IMR-90 (cell line): ENCODE data around the gene FAM83G. TPM values are rescaled to one million over a fixed set of nuclear protein-coding genes. Genes with fewer than 3 reads are reported as not detected.
"Not testable (repeated sequence)": the region's sequence is repeated elsewhere in the genome, so short reads cannot be mapped to it uniquely, and the experiment has no call there.

ENCODE experiments used
- ATAC-seq: fragments of 200-7000 bp; cut with Tn5 transposase; 2 replicates; pipeline ENCODE4 v1.9.1; 2020; ENCODE audit warnings: low read depth, mild to moderate bottlenecking, moderate library complexity
- BruUV-seq: library from RNA; stranded (reverse); fragments of 400-500 nt; replicated peaks from 2 replicates; lab custom pipeline; 2021; lab: Mats Ljungman, UMichigan
- CTCF ChIA-PET: fragments of 300-600 bp; formaldehyde crosslinking; extraction: SDS; loops from one replicate; lab custom pipeline; 2021; ENCODE audit warnings: antibody characterized with exemption; lab: Yijun Ruan, JAX
- POLR2A ChIA-PET: fragments of 300-600 bp; sonication (Branson Sonifier 250); formaldehyde crosslinking; loops from one replicate; lab custom pipeline; 2022; ENCODE audit warnings: antibody characterized with exemption; ENCODE audit not compliant: unreplicated experiment; lab: Charles Lee
- DNase-seq: peaks from one replicate; pipeline ENCODE4 v3.0.0; 2013
- H2AFZ ChIP-seq: replicated peaks from 2 replicates; pipeline ENCODE3; 2013; ENCODE audit warnings: low read length, mild to moderate bottlenecking; ENCODE audit not compliant: poor library complexity
- H2AK5ac ChIP-seq: 2 replicates; pipeline ENCODE4 v1.6.1; 2013; ENCODE audit warnings: low read depth, low read length, inconsistent platforms
- H2AK9ac ChIP-seq: replicated peaks from 2 replicates; pipeline ENCODE3; 2013; ENCODE audit warnings: mild to moderate bottlenecking, low read depth, low read length, moderate library complexity; ENCODE audit not compliant: poor library complexity
- H2BK120ac ChIP-seq: 2 replicates; pipeline ENCODE4 v1.6.1; 2013; ENCODE audit warnings: low read depth, low read length, inconsistent platforms
- H2BK15ac ChIP-seq: 3 replicates; pipeline ENCODE4 v1.6.1; 2013; ENCODE audit warnings: low read depth, low read length, inconsistent platforms
- H2BK20ac ChIP-seq: 2 replicates; pipeline ENCODE4 v1.6.1; 2013; ENCODE audit warnings: low read depth, mild to moderate bottlenecking, inconsistent platforms, low read length, moderate library complexity
- H2BK5ac ChIP-seq: 2 replicates; pipeline ENCODE4 v1.6.1; 2013; ENCODE audit warnings: mild to moderate bottlenecking, low read depth, low read length, inconsistent platforms; ENCODE audit not compliant: poor library complexity, severe bottlenecking
- H3K14ac ChIP-seq: replicated peaks from 2 replicates; pipeline ENCODE4 v1.6.1; 2013; ENCODE audit warnings: low read depth, low read length, inconsistent platforms
- H3K18ac ChIP-seq: 2 replicates; pipeline ENCODE4 v1.6.1; 2013; ENCODE audit warnings: low read depth, low read length, control low read depth
- H3K23ac ChIP-seq: 2 replicates; pipeline ENCODE4 v1.6.1; 2013; ENCODE audit warnings: low read depth, low read length, inconsistent platforms
- H3K27ac ChIP-seq: 2 replicates; pipeline ENCODE4 v1.5.1; 2013; ENCODE audit warnings: mild to moderate bottlenecking, control low read depth, low read length; ENCODE audit not compliant: insufficient read depth
- H3K27me3 ChIP-seq: 2 replicates; pipeline ENCODE4 v1.6.1; 2013; ENCODE audit warnings: low read length; ENCODE audit not compliant: control insufficient read depth, insufficient read depth
- H3K36me3 ChIP-seq: 2 replicates; pipeline ENCODE4 v1.6.1; 2013; ENCODE audit warnings: low read length, mixed read lengths; ENCODE audit not compliant: control insufficient read depth, insufficient read depth
- H3K4ac ChIP-seq: 2 replicates; pipeline ENCODE4 v1.6.1; 2013; ENCODE audit warnings: low read depth, low read length, inconsistent platforms
- H3K4me1 ChIP-seq: 2 replicates; pipeline ENCODE4 v1.6.1; 2013; ENCODE audit warnings: low read length, mixed read lengths; ENCODE audit not compliant: control insufficient read depth, insufficient read depth
- H3K4me2 ChIP-seq: 2 replicates; pipeline ENCODE4 v1.6.1; 2013; ENCODE audit warnings: low read depth, mild to moderate bottlenecking, control low read depth, low read length, moderate library complexity
- H3K4me3 ChIP-seq: 2 replicates; pipeline ENCODE4 v1.5.1; 2013; ENCODE audit warnings: low read depth, mild to moderate bottlenecking, control low read depth, low read length, moderate library complexity; ENCODE audit not compliant: insufficient read depth
- H3K56ac ChIP-seq: 2 replicates; pipeline ENCODE4 v1.6.1; 2013; ENCODE audit warnings: low read length, inconsistent platforms; ENCODE audit not compliant: insufficient read depth; ENCODE audit errors: extremely low read depth
- H3K79me1 ChIP-seq, 2 experiments: 2 replicates each; pipeline ENCODE4 v1.6.1; 2013; ENCODE audit warnings: low read length in 2 of 2, inconsistent platforms in 1 of 2, low read depth in 1 of 2
- H3K9ac ChIP-seq: 2 replicates; pipeline ENCODE4 v1.6.1; 2013; ENCODE audit warnings: low read depth, low read length, control low read depth
- H3K9me1 ChIP-seq: 2 replicates; pipeline ENCODE4 v1.6.1; 2013; ENCODE audit warnings: low read length, inconsistent platforms; ENCODE audit not compliant: insufficient read depth
- H3K9me3 ChIP-seq: 2 replicates; pipeline ENCODE4 v1.6.1; 2013; ENCODE audit warnings: low read length; ENCODE audit not compliant: control insufficient read depth, insufficient read depth
- H4K20me1 ChIP-seq: 2 replicates; pipeline ENCODE4 v1.6.1; 2013; ENCODE audit warnings: low read length, inconsistent platforms; ENCODE audit not compliant: insufficient read depth
- H4K5ac ChIP-seq: 2 replicates; pipeline ENCODE4 v1.6.1; 2013; ENCODE audit warnings: mild to moderate bottlenecking, low read depth, low read length, control low read depth
- H4K8ac ChIP-seq, 2 experiments: 2 replicates each; pipeline ENCODE4 v1.6.1; 2013; ENCODE audit warnings: low read depth in 2 of 2, low read length in 2 of 2, control low read depth in 1 of 2, inconsistent platforms in 1 of 2
- H4K91ac ChIP-seq: 2 replicates; pipeline ENCODE4 v1.6.1; 2013; ENCODE audit warnings: low read depth, low read length, inconsistent platforms; ENCODE audit not compliant: insufficient read depth
- WGBS, 2 experiments: methylation state at CpG; one replicate each; pipeline versions ENCODE4 v1.1.5 to v1.1.7; 2013; ENCODE audit warnings: missing lambda C conversion rate in 2 of 2; ENCODE audit not compliant: insufficient read length in 1 of 2; ENCODE audit errors: extremely low coverage in 2 of 2; 5-methylcytosine and 5-hydroxymethylcytosine counted together
- dilution Hi-C: fragments of 300-500 bp; cut with HindIII; formaldehyde crosslinking; loops from one replicate; pipeline ENCODE4 v1.14.3; 2018; ENCODE audit warnings: low sequenced_read_pairs; ENCODE audit not compliant: unreplicated experiment
- in situ Hi-C: fragments of 300-500 bp; cut with MboI; formaldehyde crosslinking; loops from 3 replicates; pipeline ENCODE4 v1.14.3; 2019; ENCODE audit warnings: low sequenced_read_pairs, inconsistent platforms, mixed read lengths
- intact Hi-C: fragments of 100-400 bp; cut with micrococcal nuclease; formaldehyde crosslinking; loops from 2 replicates; pipeline ENCODE4 v1.10.0; 2022
- polyA plus RNA-seq, 3 experiments: library from polyadenylated mRNA; depleted of rRNA; stranded (reverse); fragments of >200 nt; gene quantifications; 2 replicates each; pipeline ENCODE4 v1.2.3, GENCODE V29; 2012; ENCODE audit warnings: low replicate concordance in 1 of 3
- total RNA-seq: library from RNA; depleted of rRNA; stranded (reverse); fragments of >200 nt; gene quantifications from 2 replicates; pipeline ENCODE4 v1.2.3, GENCODE V29; 2012

FAM83G gene
- total and polyA plus RNA-seq, 2 of the 4 experiments (the other 2 are of a cell fraction): 9.5 to 12.6 TPM

- H3K23ac ChIP-seq, H3K36me3 ChIP-seq, H2AK5ac ChIP-seq, intact Hi-C loops, H2BK20ac ChIP-seq, H4K8ac ChIP-seq, H3K56ac ChIP-seq, dilution Hi-C loops, H3K9ac ChIP-seq, H3K27me3 ChIP-seq, H3K14ac ChIP-seq, H4K5ac ChIP-seq, H4K20me1 ChIP-seq, H3K79me1 ChIP-seq, H3K4ac ChIP-seq, H3K9me1 ChIP-seq, POLR2A ChIA-PET, H2AFZ ChIP-seq, H3K4me2 ChIP-seq, H3K4me1 ChIP-seq, H3K9me3 ChIP-seq, H4K91ac ChIP-seq, H3K4me3 ChIP-seq, H2BK120ac ChIP-seq, in situ Hi-C loops, H3K27ac ChIP-seq, BruUV-seq, H2BK5ac ChIP-seq, ATAC-seq, DNase-seq, CTCF ChIA-PET, H2AK9ac ChIP-seq, H2BK15ac ChIP-seq, H3K18ac ChIP-seq: not testable (repeated sequence)
- WGBS, 2 experiments: no CpG with 5 or more reads among the region's 8 CpGs
Measured at GRCh38 chr17:19043032-19043431, 38.5 kb upstream of the FAM83G start.

GRCh38 chr17:19042369-19042768, 37.8 kb upstream of the FAM83G start:
- in situ Hi-C loops, POLR2A ChIA-PET, dilution Hi-C loops, H3K27ac ChIP-seq, H2AK9ac ChIP-seq, H3K4me1 ChIP-seq, H3K14ac ChIP-seq, H3K9me1 ChIP-seq, H4K5ac ChIP-seq, H2AK5ac ChIP-seq, BruUV-seq, H4K91ac ChIP-seq, H3K79me1 ChIP-seq, H3K9ac ChIP-seq, H2BK20ac ChIP-seq, H3K27me3 ChIP-seq, H2BK15ac ChIP-seq, H2BK5ac ChIP-seq, H3K56ac ChIP-seq, intact Hi-C loops, H3K4me2 ChIP-seq, DNase-seq, H3K9me3 ChIP-seq, H3K18ac ChIP-seq, H4K8ac ChIP-seq, H3K4me3 ChIP-seq, CTCF ChIA-PET, H4K20me1 ChIP-seq, H2BK120ac ChIP-seq, H3K36me3 ChIP-seq, H3K4ac ChIP-seq, ATAC-seq, H2AFZ ChIP-seq, H3K23ac ChIP-seq: not testable (repeated sequence)
- no CpG with 5 or more reads among the region's 14 CpGs for WGBS, 2 experiments
